Spleen (tissue), 11 donors: Measurements from ENCODE around the gene TAGLN2. TPM values are rescaled to one million over a fixed set of nuclear protein-coding genes. Genes with fewer than 3 reads are reported as not detected.

ENCODE experiments used
- DNase-seq: peaks from one replicate; pipeline ENCODE4 v3.0.0-alpha.2; 2020
- H3K27ac ChIP-seq, 8 donors: fragments of 200-600 bp; sonication (generic) in 7 of 8; 1 replicate in 4 of 8; 2 replicates in 4 of 8; pipeline versions ENCODE4 v1.5.0 to v1.8.0; 2016 to 2021; ENCODE audit warnings: inconsistent platforms in 4 of 8, mild to moderate bottlenecking in 4 of 8, moderate library complexity in 1 of 8
- H3K27me3 ChIP-seq, 7 donors: fragments of 200-600 bp; sonication (generic) in 6 of 7; replicated peaks in 1 of 7; 1 replicate in 4 of 7; 2 replicates in 3 of 7; pipeline versions ENCODE4 v1.5.0 to v1.8.0; 2016 to 2021; ENCODE audit warnings: inconsistent platforms in 3 of 7, mild to moderate bottlenecking in 1 of 7
- H3K36me3 ChIP-seq, 6 donors: fragments of 200-600 bp; sonication (generic) in 5 of 6; 1 replicate in 4 of 6; 2 replicates in 2 of 6; pipeline versions ENCODE4 v1.5.0 to v1.8.0; 2016 to 2021; ENCODE audit warnings: inconsistent platforms in 2 of 6
- H3K4me1 ChIP-seq, 6 donors: fragments of 200-600 bp; sonication (generic) in 5 of 6; 1 replicate in 3 of 6; 2 replicates in 3 of 6; pipeline versions ENCODE4 v1.5.0 to v1.8.0; 2016 to 2021; ENCODE audit warnings: inconsistent platforms in 3 of 6
- H3K4me3 ChIP-seq, 8 donors: fragments of 200-600 bp; sonication (generic) in 7 of 8; 1 replicate in 4 of 8; 2 replicates in 4 of 8; pipeline versions ENCODE4 v1.5.0 to v1.8.0; 2016 to 2021; ENCODE audit warnings: inconsistent platforms in 4 of 8, mild to moderate bottlenecking in 4 of 8, moderate library complexity in 2 of 8
- H3K9me3 ChIP-seq, 8 donors: fragments of 200-600 bp; sonication (generic) in 7 of 8; 1 replicate in 4 of 8; 2 replicates in 4 of 8; pipeline versions ENCODE4 v1.5.0 to v1.8.0; 2016 to 2021; ENCODE audit warnings: inconsistent platforms in 4 of 8
- CTCF ChIP-seq, 11 experiments: fragments of 200-600 bp in 7 of 11; fragments of 450-650 bp in 4 of 11; sonication (generic) in 4 of 11; IDR thresholded peaks in 8 of 11; conservative IDR thresholded peaks in 3 of 11; 1 replicate in 7 of 11; 2 replicates in 4 of 11; pipeline versions ENCODE4 v1.4.0 to v1.8.0; 2016 to 2021; ENCODE audit warnings: antibody characterized with exemption in 11 of 11, inconsistent platforms in 4 of 11, mild to moderate bottlenecking in 1 of 11
- POLR2A ChIP-seq, 3 donors: fragments of 450-650 bp; IDR thresholded peaks; one replicate each; pipeline ENCODE4 v1.5.1; 2017; ENCODE audit warnings: antibody characterized with exemption in 3 of 3, mild to moderate bottlenecking in 1 of 3
- POLR2AphosphoS5 ChIP-seq, 3 donors: sonication (generic); formaldehyde crosslinking; IDR thresholded peaks; one replicate each; pipeline ENCODE4 v1.5.1; 2017; ENCODE audit warnings: antibody characterized with exemption in 3 of 3
- WGBS, 5 donors: extraction: QIAGEN DNeasy Blood & Tissue Kit in 3 of 5; methylation state at CpG; one replicate each; pipeline versions ENCODE4 v1.1.5 to v1.1.7; 2013 to 2018; 5-methylcytosine and 5-hydroxymethylcytosine counted together
- intact Hi-C: fragments of 100-400 bp; cut with DNase I; formaldehyde crosslinking; loops from one replicate; pipeline ENCODE4 v1.15.0; 2023; ENCODE audit warnings: low total_unique reads
- polyA plus RNA-seq, 3 donors: library from polyadenylated mRNA; stranded (reverse); fragments of 200-250 nt; gene quantifications; one replicate each; pipeline ENCODE4 v1.2.1, GENCODE V29; 2013
- total RNA-seq, 7 donors: library from RNA; depleted of rRNA in 3 of 7; stranded (reverse); fragments of >200 nt in 3 of 7; fragmentation: NEBNext Ultra II Directional in 4 of 7; extraction: Animal tissue kit (Norgen Biotek cat#: 25700) in 4 of 7; gene quantifications; one replicate each; pipeline versions ENCODE4 v1.1.0 to v1.2.1, GENCODE V29; 2016 to 2021
- donor health status: healthy with polysubstance abuse.
- donor health status: DM: no; HTN: no; CAD: no; lungs with moderate emphysema.
- donor health status: DM: no; HTN: no; CAD: no.
- donor health status: Bipolar disorder and iron deficiency.
- donor health status: healthy.
- donor health status: DM: no; HTN: no; CAD: no.
- donor health status: DM: yes; HTN: yes; CAD: no.

TAGLN2 gene
- total and polyA plus RNA-seq, 10 donors, result 341 to 525 (median 411) TPM

- Histone ChIP-seq H3K9me3 (no peaks in the 10 kb centered on the region), H3K4me3 (no peak overlapping the region), H3K36me3 (no peaks in the 10 kb centered on the region), H3K4me1 (no peaks in the 10 kb centered on the region), H3K27ac (no peak overlapping the region), H3K27me3 (no peaks in the 10 kb centered on the region)
- WGBS, 5 donors, result 86 to 91% (median 91%) methylated on average over 4 of the region's 4 CpGs
- no peak for TF ChIP-seq POLR2A (IDR thresholded peaks at IDR 0.05)
- no peak for TF ChIP-seq CTCF (IDR thresholded peaks at IDR 0.05 in 8 of 11, conservative IDR thresholded peaks at IDR 0.05 in 3 of 11)
- TF ChIP-seq POLR2AphosphoS5 (IDR thresholded peaks at IDR 0.05), result no peak
- DNase-seq, result no peak
- intact Hi-C loops, result no loop called here
Measured at GRCh38 chr1:159873530-159874143, 51.7 kb downstream of the TAGLN2 start.

GRCh38 chr1:159872891-159873290, 52.4 kb downstream of the TAGLN2 start:
- Histone ChIP-seq H3K4me1 (peaks cover 0 to 3% (median 1%) of the 10 kb centered on the region in 6 donors), H3K9me3 (no peaks in the 10 kb centered on the region), H3K4me3 (no peak overlapping the region), H3K27ac (no peak overlapping the region), H3K36me3 (no peaks in the 10 kb centered on the region), H3K27me3 (no peaks in the 10 kb centered on the region)
- no peak for DNase-seq
- TF ChIP-seq POLR2A (IDR thresholded peaks at IDR 0.05) (no peak), POLR2AphosphoS5 (IDR thresholded peaks at IDR 0.05) (no peak), CTCF (IDR thresholded peaks at IDR 0.05 in 8 of 11, conservative IDR thresholded peaks at IDR 0.05 in 3 of 11) (no peak)
- 87 to 93% (median 88%) methylated on average over 15 of the region's 15 CpGs for WGBS, 5 donors
- intact Hi-C loops, result no loop called here

GRCh38 chr1:159870704-159871103, 54.6 kb downstream of the TAGLN2 start:
- Histone ChIP-seq H3K27me3 (no peaks in the 10 kb centered on the region), H3K9me3 (no peaks in the 10 kb centered on the region), H3K27ac (no peak overlapping the region), H3K36me3 (no peaks in the 10 kb centered on the region), H3K4me3 (no peak overlapping the region), H3K4me1 (peaks cover 0 to 11% (median 5%) of the 10 kb centered on the region in 6 donors)
- intact Hi-C loops, result no loop called here
- no peak for DNase-seq
- 86 to 99% (median 90%) methylated on average over 5 of the region's 5 CpGs for WGBS, 5 donors
- TF ChIP-seq CTCF (IDR thresholded peaks at IDR 0.05 in 8 of 11, conservative IDR thresholded peaks at IDR 0.05 in 3 of 11), result no peak
- no peak for TF ChIP-seq POLR2A (IDR thresholded peaks at IDR 0.05)
- no peak for TF ChIP-seq POLR2AphosphoS5 (IDR thresholded peaks at IDR 0.05)

- H3K9me3 ChIP-seq, result no peaks in the 10 kb centered on the region
- no peaks in the 10 kb centered on the region for H3K36me3 ChIP-seq
Measured at GRCh38 chr1:159869607-159870006, 55.7 kb downstream of the TAGLN2 start.

More at GRCh38 chr1:159869607-159870006, 55.7 kb downstream of the TAGLN2 start:
- TF ChIP-seq CTCF (IDR thresholded peaks at IDR 0.05 in 8 of 11, conservative IDR thresholded peaks at IDR 0.05 in 3 of 11) (no peak), POLR2AphosphoS5 (IDR thresholded peaks at IDR 0.05) (no peak), POLR2A (IDR thresholded peaks at IDR 0.05) (no peak)
- DNase-seq, result no peak
- intact Hi-C loops, result no loop called here
- WGBS, 5 donors, result 52 to 82% (median 78%) methylated on average over 1 of the region's 1 CpG
- H3K27ac ChIP-seq, result no peak overlapping the region
- H3K27me3 ChIP-seq, result no peaks in the 10 kb centered on the region
- H3K4me3 ChIP-seq, result no peak overlapping the region
- peaks cover 0 to 11% (median 5%) of the 10 kb centered on the region in 6 donors for H3K4me1 ChIP-seq
